Activated gamma-delta T cell treated with Interleukin-2 at 50 U/mL for 16 hours (primary cell): ENCODE measurements around the gene FBXL14.

ENCODE experiments used
- DNase-seq: peaks from one replicate; pipeline ENCODE4 v3.0.0-alpha.2; 2020

The FBXL14 gene

DNA sequence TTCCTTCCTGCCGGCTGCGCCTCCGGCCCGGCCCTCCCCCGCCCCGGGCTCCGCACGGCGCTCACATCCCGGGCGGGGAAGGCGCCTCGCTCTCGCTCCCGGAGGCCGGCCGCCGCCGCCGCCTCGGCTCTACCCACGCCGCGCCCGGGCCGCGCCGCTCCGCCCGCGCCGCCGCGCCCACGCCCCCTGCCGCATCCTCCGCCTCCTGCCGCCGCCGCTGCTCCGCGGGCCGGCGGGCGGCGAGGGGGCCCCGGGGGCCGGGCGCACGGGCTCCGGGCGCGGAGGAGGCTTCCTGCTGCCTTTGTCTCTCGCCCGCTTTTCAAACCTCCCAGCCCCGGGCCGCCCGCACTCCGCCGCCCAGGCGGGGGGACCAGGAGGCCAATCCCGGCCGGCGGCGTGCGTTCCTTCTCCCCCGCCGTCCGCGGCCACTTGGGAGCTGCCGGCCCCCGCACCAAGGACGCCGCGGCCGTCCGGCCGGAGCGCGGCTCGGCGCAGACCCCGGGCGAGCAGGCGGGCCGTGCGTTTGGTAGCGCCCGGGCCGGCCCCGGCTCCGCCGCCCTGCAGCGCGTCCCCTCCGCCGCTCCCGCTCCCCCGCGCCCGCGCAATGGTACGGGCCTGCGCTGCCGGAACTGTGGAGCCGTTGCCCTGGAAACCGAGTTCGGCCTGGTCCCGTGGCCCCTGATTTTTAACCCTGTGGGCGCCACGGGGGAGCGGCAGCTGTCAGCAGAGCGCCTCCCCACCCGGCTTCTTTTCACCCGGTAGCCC, at the start of gene FBXL14:
TSS of gene FBXL14 (minus strand) at position 321 of the 765 bp plus-strand sequence. CDS start 515 bp downstream, outside the sequence.
- DNase-seq, result peak; percentile 90

DNA sequence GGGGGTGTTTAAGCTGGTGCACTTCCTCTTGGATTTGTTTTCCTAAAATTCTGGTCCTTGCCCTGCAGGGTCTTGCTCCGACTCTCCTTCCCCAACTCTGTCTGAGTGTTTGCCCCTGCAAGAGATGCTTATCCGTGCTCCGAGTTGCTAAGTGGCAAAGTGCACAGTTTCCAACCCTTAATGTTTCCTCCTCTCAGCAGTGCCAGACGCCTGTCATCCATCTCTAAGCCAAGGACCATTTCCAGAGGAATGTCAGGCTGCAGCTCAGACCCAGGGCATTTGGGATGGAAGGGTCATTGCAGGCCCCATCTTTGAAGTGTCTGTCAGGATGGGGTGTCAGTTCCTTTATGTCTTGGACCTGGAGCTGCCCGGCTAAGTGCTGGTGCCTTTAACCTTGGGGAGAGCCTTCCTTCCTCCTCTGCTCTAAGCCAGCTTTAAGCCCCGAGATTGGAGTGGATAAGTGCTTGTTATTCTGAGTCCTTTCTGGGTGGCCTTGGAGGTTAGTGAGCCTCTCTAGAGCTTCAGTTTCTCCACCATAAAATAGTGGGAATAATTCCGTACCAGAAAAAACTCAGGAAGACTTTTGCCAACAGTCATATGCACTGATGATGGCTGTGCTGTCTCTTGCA, 49.6 kb upstream of the FBXL14 start:
- DNase-seq, result no peak

- DNase-seq, result no peak
Observed at GRCh38 chr12:1643043-1643442, 48.7 kb upstream of the FBXL14 start.

DNA sequence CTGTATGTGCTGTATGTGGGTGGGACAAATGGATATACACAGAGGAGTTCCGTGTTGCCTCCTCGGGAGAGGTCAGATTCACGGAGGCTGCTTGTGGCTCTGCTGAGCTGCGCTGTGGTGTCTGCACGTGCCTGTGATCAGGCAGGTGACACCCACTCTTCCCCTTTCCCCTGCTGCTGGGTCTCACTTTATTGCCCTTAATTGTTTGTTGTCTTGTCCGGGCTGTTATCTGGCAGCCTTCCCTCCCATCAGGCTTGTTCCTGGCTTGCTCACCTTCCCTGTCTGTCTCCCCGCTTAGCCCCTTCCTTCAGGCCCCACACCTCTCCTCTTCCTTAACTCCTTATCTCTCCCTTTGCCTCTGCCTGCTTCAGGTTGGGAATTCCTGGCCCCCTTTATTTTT, 48.1 kb upstream of the FBXL14 start:
- no peak for DNase-seq

DNA sequence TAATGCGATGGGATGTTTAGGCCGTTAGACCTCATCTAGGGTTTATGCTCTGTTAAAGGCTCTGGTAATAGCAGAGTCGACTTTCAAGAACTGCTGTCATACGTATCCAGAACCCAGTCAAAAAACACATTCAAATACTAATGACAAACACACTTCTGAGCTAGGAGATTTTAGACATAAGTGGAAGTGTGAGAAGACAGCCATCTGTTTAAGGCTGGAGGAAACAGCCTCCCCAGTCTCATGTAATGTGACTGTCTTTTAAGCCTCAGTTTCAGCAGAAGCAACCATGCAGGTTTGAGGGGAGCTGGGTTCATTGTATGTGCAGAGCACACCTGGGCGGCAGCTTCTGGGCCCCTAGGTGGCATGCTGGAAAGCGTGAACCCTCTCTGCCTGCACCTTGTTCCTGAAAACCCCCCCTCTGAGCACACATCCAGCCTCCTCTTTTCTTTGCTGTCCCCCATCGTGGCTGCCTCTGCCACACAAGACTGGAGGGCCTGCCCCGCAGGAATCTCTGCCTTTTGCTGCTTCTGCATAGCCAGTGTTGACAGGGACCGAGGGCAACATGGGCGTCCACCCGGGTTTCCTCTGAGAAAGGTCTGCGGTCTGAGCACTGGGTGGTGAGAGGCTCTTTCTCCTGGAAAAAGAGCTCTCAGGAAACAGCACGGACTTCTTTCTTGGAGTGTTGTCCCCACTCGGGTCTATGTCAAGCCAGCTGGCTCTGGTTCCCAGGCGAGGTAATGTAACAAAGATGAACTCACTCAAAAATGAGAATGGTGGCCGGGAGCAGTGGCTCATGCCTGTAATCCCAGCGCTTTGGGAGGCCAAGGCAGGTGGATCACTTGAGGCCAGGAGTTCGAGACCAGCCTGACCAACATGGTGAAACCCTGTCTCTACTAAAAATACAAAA, 46.2 kb upstream of the FBXL14 start:
- DNase-seq, result no peak

DNA sequence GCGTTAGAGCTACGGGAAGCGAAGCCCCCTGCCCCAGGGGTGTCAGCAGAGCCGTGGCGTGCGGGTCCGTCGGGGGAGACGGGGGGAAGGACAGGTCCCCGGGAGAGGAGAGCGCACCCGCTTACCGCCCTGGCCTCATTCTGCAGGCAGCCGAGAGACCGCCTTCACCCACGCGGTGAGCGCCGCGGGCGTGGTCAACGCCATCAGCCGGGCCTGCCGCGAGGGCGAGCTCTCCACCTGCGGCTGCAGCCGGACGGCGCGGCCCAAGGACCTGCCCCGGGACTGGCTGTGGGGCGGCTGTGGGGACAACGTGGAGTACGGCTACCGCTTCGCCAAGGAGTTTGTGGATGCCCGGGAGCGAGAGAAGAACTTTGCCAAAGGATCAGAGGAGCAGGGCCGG, 45.2 kb upstream of the FBXL14 start:
- no peak for DNase-seq

- no peak for DNase-seq
Observed at GRCh38 chr12:1638203-1638602, 43.8 kb upstream of the FBXL14 start.

DNA sequence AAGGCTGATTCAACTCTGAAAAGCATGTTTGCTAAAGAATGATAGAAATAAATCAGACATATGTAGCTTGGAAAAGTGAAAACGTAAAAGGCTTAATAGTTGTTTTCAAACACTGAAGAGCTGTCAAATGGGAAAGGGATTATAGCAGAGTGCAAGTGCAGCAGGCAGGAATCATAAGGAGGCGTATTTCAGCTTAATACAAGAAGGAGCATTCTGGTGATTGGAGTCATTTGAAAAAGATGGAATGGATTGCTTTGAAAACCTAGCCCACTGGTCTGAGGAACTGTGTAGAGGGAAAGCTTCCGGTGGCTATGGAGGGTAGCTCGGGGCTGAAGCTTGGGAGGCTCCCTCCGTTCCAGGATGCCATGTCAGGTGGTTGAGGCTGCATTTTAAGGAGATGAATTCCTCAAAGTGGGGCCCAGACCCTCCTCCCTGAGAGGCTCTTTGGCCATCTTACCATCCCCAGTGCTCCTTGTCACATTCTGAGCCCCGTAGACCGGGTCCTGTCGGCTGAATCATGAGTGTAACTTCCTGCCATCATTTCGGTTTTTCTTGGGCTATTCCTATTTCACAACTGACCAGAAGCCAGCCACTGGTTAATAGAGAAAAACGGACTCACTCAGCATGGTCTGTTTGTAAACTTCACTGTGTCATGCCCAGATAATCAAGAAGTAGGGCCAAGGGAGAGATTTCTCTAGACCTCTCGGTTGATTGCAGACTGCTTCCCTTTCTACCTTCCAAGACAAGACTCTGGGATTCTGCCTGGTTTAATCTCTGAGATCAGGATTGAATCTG, 41.1 kb upstream of the FBXL14 start:
- no peak for DNase-seq

DNA sequence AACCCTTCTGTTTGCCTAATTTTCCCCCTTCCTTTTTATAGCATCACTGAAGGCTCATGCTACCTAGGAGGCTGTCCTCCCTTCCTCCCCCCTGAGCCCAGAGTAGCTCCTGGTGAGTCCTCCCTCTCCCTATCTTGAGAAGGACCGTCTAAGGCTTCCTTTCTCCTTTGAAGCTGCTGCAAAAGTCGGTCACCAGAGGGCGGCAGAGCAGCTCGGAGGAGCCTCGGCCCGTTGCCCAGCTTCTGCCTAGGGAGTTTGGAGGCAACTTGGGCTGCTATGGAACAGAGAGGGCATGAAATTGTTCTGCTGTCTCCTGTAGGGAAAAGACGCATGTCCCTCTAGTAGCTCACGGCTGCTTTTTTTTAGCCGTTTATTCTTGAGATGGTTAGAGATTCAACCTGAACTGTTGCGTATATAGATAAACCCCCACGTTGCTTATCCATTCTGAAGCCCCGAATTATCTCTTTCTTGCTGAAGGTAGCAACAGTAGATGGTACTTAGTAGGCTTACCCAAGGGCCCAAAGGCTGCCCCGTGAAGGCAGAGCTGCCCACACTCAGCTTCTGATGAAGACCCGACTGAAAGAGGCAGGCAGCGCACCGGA, 40.3 kb upstream of the FBXL14 start:
- peak; percentile 54 for DNase-seq

DNA sequence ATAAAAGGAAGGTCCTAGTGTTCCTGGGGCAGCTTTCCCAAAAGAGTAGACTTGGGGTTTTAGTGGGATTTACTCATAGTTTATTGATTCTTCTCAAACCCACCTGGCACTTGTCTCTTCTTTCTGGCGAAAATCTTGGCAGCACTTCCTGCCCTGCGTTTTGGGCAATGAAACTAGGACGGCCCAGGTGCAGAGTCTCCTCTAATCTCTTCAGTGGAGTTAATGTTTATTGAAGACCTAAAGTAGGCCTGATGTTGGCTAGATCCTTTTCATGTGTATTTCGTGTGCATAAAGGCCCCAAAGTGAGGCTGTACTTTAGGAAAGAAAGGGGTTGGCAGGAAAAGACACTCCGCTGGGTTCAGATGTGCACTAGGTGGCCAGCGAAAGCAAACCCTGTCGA, 39.8 kb upstream of the FBXL14 start:
- no peak for DNase-seq

- DNase-seq, result no peak
Observed at GRCh38 chr12:1633459-1633858, 39.1 kb upstream of the FBXL14 start.

DNA sequence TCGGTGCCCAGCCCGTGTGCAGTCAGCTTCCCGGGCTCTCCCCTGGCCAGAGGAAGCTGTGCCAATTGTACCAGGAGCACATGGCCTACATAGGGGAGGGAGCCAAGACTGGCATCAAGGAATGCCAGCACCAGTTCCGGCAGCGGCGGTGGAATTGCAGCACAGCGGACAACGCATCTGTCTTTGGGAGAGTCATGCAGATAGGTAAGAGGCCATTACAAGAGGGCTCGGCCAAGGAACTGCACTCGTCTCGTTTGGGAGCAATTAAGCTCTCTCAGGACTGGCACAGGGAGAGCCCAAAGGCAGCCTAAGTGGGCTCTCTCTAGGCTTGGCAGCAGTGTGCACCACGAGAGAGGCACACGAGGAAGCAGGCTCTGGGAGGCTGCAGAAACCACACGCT, 38.3 kb upstream of the FBXL14 start:
- no peak for DNase-seq

DNA sequence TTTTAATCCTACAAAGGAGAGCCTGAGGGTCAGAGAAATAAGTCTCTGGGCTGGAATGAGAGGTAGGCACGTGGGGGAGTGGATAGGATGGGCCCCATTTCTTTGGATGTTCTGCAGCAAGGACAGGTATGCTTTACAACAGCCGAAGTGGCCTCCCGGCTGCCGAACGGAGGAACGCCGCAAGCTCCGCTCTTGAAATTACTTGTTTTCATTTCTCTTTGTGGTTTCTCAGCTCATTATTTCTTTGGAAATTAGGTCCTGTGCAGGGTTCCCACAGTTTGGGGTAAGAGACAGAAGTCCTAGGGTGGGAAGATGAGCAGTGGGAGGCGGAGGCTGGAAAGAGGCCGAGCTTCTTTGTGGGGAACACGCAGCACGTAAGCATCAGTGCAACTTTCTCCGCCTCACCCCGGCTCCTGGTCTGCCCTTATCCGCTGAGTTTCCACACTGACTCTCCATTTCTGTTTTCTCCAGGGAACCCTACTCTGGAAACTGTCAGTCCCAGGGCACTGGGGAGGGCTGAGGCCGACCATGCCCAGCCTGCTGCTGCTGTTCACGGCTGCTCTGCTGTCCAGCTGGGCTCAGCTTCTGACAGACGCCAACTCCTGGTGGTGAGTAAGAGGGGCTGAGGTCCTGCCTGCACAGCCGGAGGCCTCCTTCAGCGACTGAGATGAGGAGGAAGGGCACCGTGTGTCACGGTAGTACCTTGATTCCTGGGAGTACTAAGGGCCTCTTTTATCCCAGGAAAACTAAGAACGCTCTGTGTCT, 36.6 kb upstream of the FBXL14 start:
- no peak for DNase-seq

DNA sequence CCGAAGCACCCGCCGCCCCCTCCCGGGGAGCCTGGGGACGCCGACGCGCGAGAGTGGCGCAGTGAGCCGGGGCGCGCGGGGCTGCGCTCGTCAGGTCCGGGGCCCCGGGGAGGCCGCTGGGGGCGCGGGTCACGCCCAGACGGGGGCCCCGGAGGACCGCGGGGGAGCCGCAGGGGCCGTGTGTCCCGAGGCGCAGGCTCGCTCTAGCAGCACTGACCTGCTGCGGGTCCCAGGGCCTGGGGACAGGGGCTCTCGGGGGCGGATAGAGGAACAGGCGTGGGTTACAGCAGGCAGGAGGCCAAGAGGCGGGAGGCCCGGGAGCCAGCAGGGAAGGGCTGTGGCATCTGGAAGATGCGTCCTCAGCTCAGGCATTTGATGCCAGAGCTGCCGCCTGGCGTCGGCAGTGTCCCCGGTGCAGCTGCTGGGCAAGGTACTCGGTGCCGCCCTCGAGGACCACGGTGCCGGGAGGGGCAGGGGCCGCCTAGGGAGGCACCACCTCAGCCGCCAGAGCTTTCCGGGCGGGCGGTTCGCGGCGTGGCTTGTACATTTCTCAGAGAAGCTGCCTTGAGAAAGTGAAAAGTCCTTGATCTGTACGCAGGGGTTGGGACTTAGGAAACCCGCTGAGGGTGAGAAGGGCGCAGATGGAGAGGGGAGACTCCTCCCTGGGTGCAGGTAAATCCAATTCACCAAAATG, 35.9 kb upstream of the FBXL14 start:
- DNase-seq, result peak; percentile 11

- no peak for DNase-seq
Observed at GRCh38 chr12:1629338-1630132, 35.2 kb upstream of the FBXL14 start.

- DNase-seq, result no peak
Observed at GRCh38 chr12:1628666-1629337, 34.4 kb upstream of the FBXL14 start, which contains the start of gene WNT5B. Gene WNT5B (plus strand): TSS chr12:1629231. CDS start chr12:1631355, 2,124 bp downstream.

GRCh38 chr12:1622406-1622805, 28.0 kb upstream of the FBXL14 start:
- DNase-seq, result no peak

GRCh38 chr12:1620092-1620491, 25.7 kb upstream of the FBXL14 start:
- DNase-seq, result no peak

DNA sequence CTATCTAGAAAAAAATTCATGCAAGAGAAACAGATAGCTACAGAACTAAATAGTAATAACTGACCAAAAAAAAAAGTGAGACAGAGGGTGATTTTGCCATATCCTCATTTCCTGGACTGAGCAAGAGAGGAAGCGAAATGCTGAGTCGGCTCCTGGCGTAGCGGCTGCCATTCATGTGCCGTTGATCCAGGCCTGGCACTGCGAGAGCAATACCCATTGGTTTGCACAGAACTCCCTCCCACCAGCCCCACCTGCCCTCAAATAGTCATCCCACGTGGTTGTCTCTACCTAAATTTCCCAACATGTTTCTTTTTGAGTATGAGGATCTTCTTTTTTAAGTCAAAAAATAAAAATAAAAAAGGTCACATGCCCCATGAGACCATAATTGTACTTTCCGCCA, 25.2 kb upstream of the FBXL14 start:
- no peak for DNase-seq
